NCI-H146 treated with DMSO at 0.1 percent for 48 hours (cell line): ENCODE results near the gene ABCB11.

Source experiments
- DNase-seq: peaks from one replicate; lab custom pipeline; 2025; ENCODE audit not compliant: unreplicated experiment; lab: John Stamatoyannopoulos, UW

Gene ABCB11

DNA sequence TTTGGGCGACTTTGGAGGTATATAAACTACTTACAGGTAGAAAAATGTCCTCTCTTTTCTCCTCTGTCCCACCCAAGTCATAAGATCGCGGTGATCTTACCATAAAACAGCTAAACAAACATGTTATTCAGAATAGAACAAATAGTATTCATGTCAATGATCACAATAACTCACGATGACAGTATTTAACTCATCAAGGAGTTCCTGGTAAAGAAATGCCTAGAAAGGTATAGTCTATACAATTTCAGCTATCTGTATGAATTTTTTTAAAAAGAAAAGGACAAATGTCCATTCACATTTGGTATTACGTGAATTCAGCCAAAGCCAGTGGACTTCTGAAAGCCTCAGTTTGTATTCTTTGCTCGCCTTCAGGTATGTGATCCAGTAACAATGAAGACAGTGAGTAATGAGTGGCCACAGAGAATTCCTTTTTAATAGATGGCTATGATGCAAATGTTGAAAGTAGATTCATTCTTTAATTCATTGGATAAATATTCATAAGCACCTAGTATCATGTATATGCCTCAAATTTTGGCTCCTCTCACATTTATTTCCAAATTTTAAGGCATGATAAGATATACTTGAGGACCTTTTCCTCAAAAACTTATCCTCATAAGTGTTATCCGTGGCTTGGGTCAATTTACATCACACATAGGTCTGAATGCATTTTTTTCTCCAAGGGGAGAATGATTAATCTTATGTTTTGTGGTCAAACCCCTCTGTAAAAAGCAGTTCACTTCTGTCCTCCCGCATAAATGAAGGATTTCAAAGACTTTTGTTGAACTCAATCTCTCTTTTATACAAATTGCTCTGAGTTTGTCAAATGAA is 20.3 kb downstream of the ABCB11 start:
- no peak for DNase-seq

DNA sequence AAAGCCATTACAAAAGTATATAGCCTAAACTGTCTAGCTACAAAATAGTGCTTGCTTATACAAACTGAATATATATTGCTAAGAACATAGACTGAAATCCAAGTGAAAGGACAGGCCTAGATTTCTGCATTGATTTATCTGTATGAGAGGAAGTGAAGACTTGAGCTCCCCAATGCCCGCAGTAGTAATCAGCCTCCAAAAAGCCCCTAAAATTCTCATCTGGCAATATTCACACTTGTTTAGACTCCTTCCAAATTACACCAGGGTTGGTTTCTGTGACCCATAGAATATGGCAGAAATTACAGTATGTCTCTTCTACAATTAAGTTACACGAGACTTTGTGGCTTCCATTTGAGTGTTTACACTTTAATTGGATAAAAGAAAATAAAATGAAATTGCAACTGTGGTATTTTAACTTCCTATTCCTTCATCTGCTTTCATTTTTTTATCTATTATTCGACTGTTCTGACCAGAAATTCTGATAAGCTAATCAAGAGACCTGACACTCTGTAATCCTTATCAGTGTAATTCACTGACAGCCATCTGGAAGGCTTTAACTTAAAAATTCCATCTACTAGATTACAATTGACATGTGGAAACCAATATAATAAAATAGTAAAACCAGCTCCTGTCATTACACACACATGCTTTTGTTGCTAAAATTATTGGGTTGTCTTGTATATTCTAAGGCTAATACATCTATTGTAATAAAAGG is 21.1 kb downstream of the ABCB11 start:
- no peak for DNase-seq

DNA sequence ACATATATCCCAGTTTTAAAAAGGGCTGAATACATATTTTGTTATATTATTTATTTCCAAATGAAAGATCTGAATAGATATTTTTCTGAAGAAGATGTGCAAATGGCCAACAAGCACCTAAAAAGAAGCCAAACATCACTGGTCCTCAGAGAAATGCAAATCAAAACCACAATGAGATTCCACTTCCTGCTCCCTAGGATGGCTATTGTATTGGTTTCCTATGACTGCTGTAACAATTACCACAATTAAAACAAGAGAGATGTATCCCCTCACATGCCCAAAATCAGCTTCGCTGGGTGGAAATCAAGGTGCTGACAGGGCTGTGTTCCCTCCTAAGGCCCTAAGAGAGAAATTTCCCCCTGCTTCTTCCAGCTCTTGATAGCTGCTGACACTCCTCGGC is 23.2 kb downstream of the ABCB11 start:
- no peak for DNase-seq

DNA sequence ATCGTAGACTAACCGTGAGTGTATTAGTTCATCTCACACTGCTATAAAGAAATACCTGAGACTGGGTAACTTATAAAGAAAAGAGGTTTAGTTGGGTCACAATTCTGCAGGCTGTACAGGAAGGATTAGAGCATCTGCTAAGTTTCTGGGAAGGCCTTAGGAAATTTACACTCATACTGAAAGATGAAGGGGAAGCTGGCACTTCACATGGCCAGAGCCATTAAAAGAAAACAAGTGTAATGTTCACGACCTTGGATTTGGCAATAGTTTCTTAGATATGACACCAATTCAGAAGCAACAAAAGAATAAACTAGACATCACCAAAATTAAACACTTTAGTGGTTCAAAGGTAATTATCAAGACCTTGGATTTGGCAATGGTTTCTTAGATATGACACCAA is 23.8 kb downstream of the ABCB11 start:
- no peak for DNase-seq

DNA sequence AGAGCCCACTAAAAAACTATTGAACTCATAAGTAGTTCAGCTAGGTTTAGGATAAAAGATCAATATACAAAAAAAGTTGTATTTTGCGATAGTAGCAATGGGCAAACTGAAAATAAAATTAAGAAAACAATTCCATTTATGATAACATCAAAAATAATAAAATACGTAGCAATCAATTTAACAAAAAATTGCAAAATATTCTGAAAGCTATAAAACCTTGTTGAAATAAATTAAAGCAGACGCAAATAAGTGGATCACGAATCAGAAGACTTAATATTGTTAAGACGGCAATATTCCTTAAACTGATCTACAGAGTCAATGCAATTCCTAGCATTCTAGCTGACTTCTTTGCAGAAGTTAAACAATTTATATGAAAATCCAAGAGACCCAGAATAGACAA is 24.5 kb downstream of the ABCB11 start:
- DNase-seq = no peak

DNA sequence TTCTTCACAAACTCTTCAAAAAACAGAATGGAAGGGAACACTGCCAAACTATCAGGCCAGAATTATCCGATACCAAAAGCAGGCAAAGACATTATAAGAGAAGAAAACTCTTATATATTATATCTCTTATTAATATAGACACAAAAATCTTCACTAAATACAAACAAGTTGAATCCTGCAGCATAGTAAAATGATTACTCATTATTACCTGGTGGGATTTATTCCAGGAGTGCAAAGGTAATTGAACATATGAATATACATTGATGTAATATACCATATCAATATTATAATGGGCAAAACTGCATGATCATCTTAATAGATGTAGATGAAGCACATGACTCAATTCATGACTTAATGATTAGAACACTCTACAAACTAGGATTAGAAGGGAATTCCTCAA is 25.1 kb downstream of the ABCB11 start:
- DNase-seq = no peak

DNA sequence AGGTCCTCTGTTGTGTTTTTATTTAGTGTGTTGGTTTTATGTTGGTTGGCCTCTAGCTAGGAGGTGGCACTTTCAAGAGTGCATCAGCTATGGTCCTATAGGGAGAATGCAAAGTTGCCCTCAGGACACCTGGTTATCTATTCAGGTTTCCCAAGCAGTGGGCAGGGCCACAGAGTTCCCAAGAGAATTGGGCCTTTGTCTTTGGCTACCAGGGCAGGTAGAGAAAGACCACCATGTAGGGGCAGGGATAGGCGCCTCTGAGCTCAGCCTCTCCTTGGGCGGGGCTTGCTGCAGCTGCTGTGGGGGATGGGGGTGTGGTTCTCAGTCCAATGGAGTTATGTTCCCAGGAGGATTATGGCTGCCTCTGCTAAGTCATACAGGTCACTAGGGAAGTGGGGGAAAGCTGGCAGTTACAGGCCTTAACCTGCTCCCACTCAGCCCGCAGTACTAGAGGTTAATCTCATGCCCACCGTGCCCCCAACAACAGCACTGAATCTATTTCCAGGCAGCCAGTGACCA is 26.0 kb downstream of the ABCB11 start:
- no peak for DNase-seq

DNA sequence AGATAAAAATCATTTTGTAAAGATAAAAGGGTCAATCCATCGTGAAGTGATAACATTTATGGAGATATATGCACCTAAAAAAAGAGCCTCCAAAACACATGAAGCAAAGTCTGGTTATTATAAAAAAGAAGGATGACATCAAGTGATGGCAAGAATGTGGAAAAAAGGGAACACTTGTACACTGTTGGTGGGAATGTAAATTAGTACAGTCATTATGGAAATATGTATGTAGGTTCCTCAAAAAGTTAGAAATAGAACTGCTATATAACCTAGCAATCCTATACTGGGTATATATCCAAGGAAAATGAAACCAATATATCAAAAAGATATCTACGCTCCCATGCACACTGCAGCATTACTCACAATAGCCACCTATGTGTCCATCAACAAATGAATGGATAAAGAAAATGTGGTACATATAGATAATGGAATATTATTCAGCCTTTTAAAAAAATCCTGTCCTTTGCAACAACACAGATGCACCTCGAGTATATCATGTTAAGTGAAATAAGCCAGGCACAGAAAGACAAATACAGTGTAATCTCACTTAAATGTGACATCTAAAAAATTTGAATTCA is 28.9 kb downstream of the ABCB11 start:
- DNase-seq = no peak

DNA sequence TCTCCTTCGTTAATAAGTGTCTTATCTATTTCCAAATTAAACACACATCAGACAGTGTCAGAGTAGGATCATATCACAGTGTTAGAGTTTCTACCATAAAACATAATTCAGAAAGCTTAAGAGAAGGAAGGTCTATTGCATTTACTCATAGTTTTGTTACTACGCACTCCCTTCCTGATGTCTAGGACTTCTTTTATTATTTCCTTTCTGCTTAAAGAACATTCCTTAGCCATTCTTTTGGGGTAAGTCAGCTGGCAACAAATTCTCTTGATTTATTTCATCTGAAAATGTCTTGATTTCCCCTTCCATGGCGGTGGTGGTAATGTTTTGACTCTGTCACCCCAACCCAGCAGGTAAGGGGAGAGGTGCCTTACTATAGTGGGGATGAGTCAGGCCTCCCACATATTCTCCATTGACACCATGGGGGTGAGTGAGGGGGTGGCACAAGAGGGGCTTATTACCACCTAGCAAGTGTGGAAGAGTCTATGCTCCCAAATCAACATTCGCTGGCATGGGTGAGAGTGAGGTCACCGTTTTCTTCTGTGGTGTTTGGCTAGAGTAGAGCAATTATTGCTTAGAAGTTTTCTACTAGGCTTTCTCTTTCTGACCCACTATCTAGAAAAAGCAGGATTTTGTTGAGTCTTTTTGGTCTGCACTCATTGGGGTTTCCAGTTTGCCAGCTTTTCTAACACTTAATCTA is 29.9 kb downstream of the ABCB11 start:
- DNase-seq = no peak

DNA sequence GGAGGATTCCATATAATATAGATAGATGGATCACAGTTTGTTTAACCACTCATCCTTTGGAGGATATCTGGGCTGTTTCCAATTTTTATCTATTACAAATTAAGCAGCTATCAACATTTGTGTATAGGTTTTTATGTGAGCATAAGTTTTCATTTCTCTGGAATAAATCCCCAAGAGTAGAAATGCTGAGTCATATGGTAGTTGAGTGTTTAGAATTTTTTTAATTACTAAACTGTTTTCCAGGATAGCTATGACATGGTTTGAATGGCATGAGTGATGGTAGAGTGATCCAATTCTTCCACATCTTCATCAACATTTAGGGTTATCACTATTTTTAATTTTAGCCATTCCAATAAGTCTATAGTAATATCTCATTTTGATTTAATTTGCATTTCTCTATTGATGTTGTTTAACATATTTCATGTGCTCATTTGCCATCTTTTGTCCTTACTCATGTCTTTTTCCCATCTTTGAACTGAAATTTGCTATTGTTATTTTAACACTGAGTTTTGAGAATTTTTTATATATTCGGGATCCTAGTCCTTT is 31.4 kb downstream of the ABCB11 start:
- DNase-seq = no peak

DNA sequence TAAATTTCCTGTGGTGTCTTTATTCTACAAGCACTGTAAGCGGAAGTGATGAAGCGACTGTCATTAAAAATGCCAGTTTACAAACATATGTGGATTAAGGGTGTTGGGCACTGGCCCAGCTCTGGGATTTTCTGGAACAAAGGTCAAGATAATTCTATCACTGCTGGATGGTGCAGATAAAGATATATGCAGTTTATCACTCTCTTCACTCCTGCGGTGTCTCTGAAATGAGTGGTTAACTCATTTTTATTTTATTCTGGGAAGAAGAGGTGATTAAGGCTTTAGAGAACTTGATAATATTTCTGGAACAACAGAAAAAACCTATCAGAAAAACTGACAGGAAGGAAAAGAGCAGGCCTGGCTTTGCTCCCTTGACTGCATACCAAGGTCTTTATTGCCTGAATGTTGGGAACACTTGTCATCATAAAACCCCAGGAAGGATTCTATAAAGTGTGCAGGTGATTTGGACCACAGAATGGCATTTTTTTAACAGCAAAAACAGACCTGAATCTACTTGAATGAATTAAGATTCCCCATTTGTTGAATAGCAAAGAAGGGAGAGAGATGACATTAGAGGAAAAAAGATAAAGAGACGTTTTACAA is 32.4 kb downstream of the ABCB11 start:
- DNase-seq = no peak

DNA sequence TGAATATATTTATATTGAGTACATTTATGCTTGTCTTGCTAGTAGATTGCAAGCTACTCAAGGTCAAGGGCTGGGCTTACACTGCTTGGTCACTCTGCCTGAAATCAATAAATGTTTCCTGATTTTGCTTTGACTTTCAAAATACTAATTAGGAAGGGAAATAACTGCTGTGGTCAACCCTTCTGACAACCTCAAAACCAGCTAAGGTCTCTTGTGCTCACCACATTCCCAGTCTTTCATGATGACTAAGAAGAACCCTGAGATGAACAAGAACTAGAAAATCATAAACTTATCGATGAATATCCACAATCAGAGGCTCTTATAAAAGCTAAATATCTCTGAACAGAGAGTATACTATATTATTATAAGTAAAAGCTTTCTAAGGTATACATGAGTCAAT is 33.3 kb downstream of the ABCB11 start:
- no peak for DNase-seq

DNA sequence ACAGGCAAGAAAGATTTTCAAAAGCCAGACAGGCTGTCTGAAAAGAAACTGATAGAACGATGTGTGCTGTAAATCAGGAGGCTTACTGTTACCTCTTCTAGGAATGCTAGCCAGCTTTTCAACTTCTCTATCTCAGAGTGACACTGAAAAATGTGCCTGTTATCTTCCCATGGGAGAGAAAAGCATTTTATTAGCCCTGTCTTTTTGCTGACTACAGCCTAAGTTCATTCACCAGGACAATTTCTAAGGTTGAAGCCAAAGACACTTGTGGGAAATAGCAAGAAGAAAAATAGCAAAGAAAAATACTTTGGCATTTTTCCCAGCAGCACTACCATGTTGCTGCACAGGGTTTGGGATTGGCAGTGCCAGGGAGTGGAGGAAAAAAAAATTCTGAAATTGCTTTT is 34.0 kb downstream of the ABCB11 start:
- no peak for DNase-seq

DNA sequence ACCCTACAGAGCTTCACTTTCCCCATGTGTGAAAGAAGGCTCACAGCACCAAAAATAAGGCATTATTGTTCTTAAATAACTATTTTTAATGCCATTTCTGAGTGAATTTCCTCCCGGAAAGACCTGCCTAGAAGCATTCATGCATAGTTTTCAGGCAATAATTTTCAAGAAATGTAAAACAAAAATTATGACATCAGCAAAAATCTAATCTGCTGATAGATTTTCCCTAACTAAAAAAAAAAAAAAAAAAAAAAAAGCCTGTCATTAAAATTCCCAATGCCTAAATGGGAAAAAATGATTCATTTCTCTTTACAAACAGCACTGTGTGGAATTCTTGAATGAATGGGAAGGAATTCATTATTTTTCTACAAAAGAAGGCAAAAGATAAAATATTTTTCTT is 35.4 kb downstream of the ABCB11 start:
- DNase-seq = no peak

DNA sequence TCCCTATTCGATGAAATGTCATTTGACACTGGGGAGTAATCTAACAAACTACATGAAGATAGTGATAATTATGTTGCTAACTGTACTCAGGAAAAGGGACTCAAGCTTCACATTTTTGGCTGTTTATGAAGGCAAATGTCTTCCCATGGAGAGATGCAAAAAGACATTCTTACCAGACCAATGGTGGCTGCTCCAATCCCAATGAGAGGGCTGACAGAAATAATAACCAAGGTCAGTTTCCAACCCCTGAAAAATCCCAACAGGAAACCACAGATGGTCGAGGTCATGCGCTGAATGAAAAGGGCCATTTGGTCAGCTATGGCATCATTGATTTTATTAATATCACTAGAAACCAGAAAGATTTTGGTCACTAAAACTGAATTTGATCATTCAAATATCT is 37.6 kb downstream of the ABCB11 start:
- no peak for DNase-seq

DNA sequence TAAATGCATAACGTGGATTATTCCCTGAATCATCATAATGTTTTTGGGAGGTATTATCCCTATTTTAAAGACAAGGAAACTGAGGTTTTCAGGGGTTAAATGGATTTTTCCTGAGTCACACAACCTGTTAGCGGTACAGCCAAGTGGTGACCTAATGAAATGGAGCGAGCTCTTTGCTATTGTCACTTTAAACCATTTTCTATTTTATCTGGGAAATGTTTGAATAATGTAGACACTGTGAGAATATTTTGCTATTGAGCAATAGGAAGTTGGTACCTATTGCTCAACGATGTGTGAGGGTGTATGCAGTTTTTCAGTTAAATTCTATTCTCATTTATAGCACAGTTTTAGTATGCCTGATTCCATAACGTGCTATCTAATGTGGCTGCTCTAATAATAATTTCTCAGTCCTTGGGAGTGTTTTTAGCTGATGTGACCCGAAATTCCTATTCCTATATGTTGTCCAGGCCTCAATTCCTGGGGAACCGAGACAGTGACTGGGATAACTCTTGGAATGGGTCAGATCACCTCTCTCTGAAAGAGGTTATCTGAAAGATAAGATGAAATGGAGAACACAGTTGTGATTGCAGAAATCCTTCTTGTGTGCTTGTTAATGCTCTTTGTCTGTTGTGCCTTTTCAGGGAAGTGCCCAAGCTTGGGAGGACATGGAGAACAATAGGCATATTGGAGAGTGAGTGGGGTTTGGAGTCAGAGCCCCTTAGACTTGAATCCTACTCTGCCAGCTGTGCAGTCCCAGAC is 38.4 kb downstream of the ABCB11 start:
- no peak for DNase-seq

DNA sequence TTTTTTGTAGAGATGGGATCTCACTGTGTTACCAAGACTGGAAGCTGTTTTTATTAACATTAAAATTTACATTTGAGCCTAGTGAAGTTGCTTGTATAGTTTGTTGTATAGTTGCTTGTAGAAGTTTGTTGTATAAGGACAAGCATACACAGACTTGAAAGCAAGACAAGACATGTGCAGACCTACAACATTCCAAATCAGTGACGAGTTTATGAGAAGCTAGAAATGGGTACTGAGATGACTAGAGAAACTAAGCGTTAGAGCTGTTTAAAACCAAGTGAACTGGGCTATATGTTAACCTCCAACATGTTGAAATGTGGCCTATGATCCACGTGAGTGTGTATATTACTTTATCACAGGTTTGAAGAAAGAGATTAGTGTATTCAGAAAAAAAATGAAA is 39.1 kb downstream of the ABCB11 start:
- no peak for DNase-seq

DNA sequence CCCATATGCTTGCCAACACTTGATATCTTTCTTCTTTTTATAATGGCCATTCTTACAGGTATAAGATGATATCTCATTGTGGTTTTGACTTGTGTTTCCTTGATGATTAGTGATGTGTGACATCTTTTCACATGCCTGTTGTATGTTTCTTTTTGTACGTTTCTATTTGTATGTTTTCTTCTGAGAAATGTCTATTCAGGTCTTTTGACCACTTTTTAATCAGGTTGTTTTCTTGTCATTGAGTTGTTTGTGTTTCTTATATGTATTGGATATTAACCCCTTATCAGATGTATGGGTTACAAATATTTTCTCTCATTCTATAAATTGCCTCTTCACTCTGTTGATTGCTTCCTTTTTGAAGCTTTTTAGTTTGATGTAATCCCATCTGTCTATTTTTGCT is 42.4 kb downstream of the ABCB11 start:
- no peak for DNase-seq

DNA sequence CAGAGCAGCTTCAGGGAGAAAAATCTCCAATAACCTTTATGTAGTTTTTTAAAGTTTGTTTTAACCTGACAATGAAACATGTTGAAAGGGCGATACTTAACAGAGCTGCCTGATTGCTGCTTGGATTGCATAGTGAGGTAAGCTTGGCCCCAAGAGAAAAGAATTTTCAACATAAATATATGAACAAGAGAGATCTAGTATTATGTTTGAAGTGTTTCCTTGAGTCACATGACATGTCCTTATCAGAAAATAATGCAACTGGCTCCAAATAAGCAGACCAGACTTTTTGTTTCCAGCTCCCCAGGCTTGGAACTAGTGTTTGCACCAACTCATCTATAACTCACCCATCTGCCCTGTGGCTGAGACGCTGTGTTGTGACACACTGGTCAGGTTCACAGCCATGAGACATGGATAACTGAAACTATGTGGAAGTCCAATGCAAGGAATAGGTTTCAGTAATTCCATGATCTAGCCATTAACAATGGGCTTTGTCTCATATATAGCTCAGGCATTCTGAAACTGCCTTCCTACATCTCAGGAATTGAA is 44.7 kb downstream of the ABCB11 start:
- no peak for DNase-seq

DNA sequence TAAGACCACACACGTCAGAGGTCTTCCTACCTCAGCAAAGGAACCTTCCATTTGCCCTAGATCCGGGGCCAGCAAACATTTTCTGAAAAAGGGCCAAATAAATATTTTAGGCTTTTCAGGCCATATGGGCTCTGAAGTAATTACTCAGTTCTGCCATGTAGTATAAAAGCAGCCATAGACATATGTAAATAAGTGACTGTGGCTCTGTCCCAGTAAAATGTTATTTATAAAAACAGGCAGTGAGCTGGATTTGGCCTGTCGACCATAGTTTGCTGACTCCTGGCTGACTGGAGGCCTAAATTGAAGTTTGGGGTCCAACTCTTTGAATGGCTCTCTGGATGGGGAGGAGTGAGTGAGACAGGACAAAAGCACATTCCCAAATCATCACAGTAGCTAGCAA is 49.5 kb downstream of the ABCB11 start:
- DNase-seq = no peak
